ENCODE measurements around the gene TSPAN31. TPM values are rescaled to one million over a fixed set of nuclear protein-coding genes. Genes with fewer than 3 reads are reported as not detected.

TSPAN31 gene
- total and polyA plus RNA-seq, 8 donors = 12.2 to 29.8 (median 14.5) TPM

- Histone ChIP-seq H3K27ac (no peak overlapping the region), H3K27me3 (no peaks in the 10 kb centered on the region), H3K4me3 (no peak overlapping the region), H3K4me1 (peaks cover 13 to 20% (median 15%) of the 10 kb centered on the region in 3 donors), H3K36me3 (no peaks in the 10 kb centered on the region), H3K9me3 (no peaks in the 10 kb centered on the region)
- WGBS, 2 donors = 91 to 94% methylated on average over 11 of the region's 11 CpGs
- ATAC-seq (no peak), FAIRE-seq (no peak), DNase-seq (no peak)
- no peak for TF ChIP-seq CTCF (IDR thresholded peaks at IDR 0.05)
- intact Hi-C loops (cut with DNase I) = no loop called here
These were observed 24.8 kb downstream of the TSPAN31 start for GRCh38 chr12:57769594-57769993.

GRCh38 chr12:57770734-57771133 lies 25.9 kb downstream of the TSPAN31 start:
- no peak for FAIRE-seq
- Histone ChIP-seq H3K4me1 (peaks cover 13 to 21% (median 15%) of the 10 kb centered on the region in 3 donors), H3K9me3 (no peaks in the 10 kb centered on the region), H3K27me3 (no peaks in the 10 kb centered on the region), H3K36me3 (no peaks in the 10 kb centered on the region), H3K27ac (no peak overlapping the region), H3K4me3 (peak overlapping the region in 1 of 4 donors; percentile 69)
- intact Hi-C loops (cut with DNase I) = no loop called here
- no peak for TF ChIP-seq CTCF (IDR thresholded peaks at IDR 0.05)
- no peak for DNase-seq
- 64 to 72% methylated on average over 4 of the region's 4 CpGs for WGBS, 2 donors
- ATAC-seq = no peak

- Histone ChIP-seq H3K27me3 (no peaks in the 10 kb centered on the region), H3K36me3 (no peaks in the 10 kb centered on the region), H3K9me3 (no peaks in the 10 kb centered on the region), H3K4me3 (peak overlapping the region; percentile 69 to 97 (median 80)), H3K4me1 (peaks cover 10 to 20% (median 13%) of the 10 kb centered on the region in 3 donors), H3K27ac (peak overlapping the region; percentile 87 to 95 (median 92))
- peak; percentile 84 to 93 (median 90) for DNase-seq
- ATAC-seq = peak; percentile 66 to 83 (median 78)
- no peak for TF ChIP-seq CTCF (IDR thresholded peaks at IDR 0.05)
- 1 to 3% methylated on average over 16 of the region's 16 CpGs for WGBS, 2 donors
- FAIRE-seq = no peak
- intact Hi-C loops (cut with DNase I) = no loop called here
These were observed 26.5 kb downstream of the TSPAN31 start for GRCh38 chr12:57771236-57771872.

- FAIRE-seq (no peak), DNase-seq (peak; percentile 92 to 97 (median 94)), ATAC-seq (peak; percentile 91 to 97 (median 92))
- H3K4me3 ChIP-seq = peak within 1 kb of the TSS; percentile 69 to 97 (median 80)
- no peaks in the 10 kb centered on the region for H3K27me3 ChIP-seq
- intact Hi-C loops (cut with DNase I) = no loop called here
- no peaks in the 10 kb centered on the region for H3K9me3 ChIP-seq
- peaks cover 7 to 14% (median 8%) of the 10 kb centered on the region in 3 donors for H3K4me1 ChIP-seq
- no peaks in the 10 kb centered on the region for H3K36me3 ChIP-seq
- peak within 1 kb of the TSS; percentile 87 to 95 (median 92) for H3K27ac ChIP-seq
- no peak for TF ChIP-seq CTCF (IDR thresholded peaks at IDR 0.05)
- 0% methylated on average over 28 of the region's 28 CpGs for WGBS, 2 donors
These were observed 27.1 kb downstream of the TSPAN31 start, which contains the start of gene METTL1 for GRCh38 chr12:57771873-57772428. TSS of gene METTL1 (minus strand) at chr12:57772105. CDS start at chr12:57772083, 22 bp downstream.

Measured in pancreas (tissue), 10 donors.